ENCODE results near the gene RASA3.

GRCh38 chr13:113931841-113932459, 200.5 kb downstream of the RASA3 start:
- TF ChIP-seq, protein P1, sequence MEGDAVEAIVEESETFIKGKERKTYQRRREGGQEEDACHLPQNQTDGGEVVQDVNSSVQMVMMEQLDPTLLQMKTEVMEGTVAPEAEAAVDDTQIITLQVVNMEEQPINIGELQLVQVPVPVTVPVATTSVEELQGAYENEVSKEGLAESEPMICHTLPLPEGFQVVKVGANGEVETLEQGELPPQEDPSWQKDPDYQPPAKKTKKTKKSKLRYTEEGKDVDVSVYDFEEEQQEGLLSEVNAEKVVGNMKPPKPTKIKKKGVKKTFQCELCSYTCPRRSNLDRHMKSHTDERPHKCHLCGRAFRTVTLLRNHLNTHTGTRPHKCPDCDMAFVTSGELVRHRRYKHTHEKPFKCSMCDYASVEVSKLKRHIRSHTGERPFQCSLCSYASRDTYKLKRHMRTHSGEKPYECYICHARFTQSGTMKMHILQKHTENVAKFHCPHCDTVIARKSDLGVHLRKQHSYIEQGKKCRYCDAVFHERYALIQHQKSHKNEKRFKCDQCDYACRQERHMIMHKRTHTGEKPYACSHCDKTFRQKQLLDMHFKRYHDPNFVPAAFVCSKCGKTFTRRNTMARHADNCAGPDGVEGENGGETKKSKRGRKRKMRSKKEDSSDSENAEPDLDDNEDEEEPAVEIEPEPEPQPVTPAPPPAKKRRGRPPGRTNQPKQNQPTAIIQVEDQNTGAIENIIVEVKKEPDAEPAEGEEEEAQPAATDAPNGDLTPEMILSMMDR (IDR thresholded peaks at IDR 0.05): no peak
- no peak for TF ChIP-seq EP300 (IDR thresholded peaks at IDR 0.05)

Measured in esophagus muscularis mucosa (tissue), 3 donors.